CD1c-positive myeloid dendritic cell (primary cell): Measurements from ENCODE around the gene PTH1R.
"Not testable (repeated sequence)": the region's sequence is repeated elsewhere in the genome, so short reads cannot be mapped to it uniquely, and the experiment has no call there.

Experiments
- DNase-seq: peaks from one replicate; pipeline ENCODE4 v3.0.0-alpha.2; 2016; ENCODE audit errors: extremely low spot score

The PTH1R gene

DNA sequence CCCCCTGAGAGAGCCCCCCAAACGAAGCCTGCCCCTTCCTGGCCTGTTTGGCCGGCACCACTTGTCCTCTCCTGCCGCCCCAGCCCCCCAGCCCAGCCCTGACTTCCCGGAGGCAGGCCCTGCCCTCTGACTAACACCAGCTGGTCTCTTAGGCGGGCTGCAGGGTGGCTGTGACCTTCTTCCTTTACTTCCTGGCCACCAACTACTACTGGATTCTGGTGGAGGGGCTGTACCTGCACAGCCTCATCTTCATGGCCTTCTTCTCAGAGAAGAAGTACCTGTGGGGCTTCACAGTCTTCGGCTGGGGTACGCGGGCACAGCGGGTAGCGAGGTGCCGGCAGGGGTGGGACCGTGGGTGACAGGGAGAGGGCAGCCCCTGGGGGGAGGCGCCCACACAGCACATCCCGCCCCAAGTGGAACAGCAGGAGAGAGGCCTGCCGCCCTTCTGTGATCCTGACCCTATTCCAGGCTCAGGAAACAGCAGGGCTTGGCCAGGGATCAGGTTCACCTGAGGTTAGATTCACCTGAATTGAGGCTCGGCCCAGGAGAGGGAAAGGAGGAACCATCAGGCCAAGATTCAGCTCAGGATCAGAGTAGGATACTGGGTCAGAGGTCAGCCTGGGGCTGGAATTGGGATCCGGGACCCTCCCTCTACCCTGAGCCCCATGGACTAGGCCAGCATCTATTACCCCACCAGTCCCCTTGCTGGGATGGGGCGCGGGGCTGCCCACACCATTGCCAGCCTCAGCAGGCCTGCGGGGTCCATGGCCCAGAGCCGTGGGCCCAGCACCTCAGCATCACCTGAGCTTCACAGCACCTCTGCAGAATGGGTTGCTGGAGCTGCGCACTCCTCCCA lies 21.9 kb downstream of the PTH1R start:
- DNase-seq: no peak

DNA sequence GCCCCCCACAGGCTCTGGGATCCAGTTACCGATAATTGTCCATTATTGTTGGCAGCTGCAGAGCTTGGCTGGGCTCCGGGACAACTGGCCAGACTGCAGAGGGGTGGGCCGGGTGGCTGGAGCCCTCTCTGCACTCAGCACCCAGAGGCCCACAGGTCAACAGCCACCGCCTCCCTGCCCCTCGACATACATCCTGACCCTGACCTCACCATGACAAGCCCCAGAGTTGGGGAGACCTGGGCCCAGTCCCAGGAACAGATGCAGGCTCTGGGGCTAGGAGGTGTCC lies 22.4 kb downstream of the PTH1R start:
- DNase-seq: no peak

DNA sequence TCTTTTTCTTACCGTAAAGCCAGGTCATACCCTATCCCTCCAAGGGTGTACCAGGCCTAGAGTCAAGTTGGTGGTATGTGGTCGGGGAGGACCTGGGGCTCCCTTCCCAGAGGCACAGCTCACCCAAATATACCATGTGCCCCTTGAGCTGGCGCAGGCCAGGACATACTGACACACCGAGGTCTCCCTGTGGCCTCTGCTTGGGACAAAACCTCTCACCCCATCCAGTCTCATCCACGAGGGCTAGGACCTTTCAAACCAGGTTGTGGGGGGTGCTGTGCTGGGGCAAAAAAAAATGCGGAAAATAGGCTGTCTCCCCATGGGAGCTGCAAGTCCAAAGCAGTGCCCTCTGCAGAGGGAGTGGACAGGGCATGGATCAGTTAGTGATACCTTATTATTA lies 22.8 kb downstream of the PTH1R start:
- no peak for DNase-seq

DNA sequence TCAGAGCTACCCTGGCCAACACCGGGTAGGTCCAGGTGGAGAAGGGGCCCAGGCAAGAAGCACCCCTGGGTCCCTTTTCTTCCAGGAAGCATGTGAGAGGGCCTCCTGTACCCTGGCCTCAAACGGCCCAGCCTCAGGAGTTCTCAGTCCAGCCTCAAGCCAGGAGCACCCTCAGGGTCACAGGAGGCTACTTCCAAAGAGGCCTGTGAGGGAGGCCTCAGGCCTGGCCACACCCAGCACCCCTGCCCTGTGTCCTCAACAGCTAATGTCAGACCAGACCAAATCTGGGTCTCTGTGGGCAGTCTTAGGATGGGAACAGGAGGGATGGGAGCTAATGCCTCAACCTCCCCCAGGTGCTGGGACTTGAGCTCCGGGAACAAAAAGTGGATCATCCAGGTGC lies 23.5 kb downstream of the PTH1R start:
- no peak for DNase-seq

DNA sequence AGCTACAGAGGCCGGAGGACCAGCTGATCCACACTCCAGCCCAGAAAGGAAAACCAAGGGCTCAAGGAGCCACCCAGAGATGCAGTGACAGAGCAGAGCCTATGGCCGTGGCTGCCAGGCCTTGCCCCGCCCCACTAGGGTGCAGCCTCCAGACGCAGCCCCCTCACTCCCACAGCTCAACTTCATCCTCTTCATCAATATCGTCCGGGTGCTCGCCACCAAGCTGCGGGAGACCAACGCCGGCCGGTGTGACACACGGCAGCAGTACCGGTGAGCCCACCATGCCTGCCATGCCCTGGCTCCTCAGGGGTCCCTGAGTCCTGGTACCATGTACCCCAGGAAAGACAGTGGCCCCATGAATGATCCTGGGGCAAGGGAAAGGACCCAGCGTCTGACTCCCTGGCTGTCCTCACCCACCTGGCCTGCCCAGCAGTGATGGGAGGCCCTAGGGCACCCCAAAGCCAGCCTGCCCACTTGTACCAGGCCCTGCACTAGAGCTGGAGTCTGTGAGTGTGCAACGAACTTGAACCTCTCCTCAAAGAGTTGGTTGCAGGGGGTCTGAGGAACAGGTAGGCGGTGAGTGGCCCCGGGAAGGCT lies 24.2 kb downstream of the PTH1R start:
- no peak for DNase-seq

DNA sequence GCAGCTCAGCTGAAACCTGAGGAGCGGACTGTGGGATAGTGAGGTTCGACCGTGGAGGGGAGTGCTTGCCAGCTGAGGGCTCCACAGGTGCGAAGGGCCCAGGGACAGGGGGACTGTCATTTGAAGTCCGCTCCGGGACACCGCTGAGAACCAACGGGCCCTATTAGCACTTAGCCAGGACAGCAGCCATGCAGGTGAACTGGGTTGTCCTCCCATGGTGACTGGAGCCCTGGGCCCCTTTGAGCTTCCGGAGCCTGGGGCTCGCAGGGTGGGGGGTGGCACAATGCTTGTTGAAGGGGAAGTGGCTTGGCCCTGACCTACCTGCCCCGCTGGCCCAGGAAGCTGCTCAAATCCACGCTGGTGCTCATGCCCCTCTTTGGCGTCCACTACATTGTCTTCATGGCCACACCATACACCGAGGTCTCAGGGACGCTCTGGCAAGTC lies 24.7 kb downstream of the PTH1R start:
- DNase-seq: no peak

DNA sequence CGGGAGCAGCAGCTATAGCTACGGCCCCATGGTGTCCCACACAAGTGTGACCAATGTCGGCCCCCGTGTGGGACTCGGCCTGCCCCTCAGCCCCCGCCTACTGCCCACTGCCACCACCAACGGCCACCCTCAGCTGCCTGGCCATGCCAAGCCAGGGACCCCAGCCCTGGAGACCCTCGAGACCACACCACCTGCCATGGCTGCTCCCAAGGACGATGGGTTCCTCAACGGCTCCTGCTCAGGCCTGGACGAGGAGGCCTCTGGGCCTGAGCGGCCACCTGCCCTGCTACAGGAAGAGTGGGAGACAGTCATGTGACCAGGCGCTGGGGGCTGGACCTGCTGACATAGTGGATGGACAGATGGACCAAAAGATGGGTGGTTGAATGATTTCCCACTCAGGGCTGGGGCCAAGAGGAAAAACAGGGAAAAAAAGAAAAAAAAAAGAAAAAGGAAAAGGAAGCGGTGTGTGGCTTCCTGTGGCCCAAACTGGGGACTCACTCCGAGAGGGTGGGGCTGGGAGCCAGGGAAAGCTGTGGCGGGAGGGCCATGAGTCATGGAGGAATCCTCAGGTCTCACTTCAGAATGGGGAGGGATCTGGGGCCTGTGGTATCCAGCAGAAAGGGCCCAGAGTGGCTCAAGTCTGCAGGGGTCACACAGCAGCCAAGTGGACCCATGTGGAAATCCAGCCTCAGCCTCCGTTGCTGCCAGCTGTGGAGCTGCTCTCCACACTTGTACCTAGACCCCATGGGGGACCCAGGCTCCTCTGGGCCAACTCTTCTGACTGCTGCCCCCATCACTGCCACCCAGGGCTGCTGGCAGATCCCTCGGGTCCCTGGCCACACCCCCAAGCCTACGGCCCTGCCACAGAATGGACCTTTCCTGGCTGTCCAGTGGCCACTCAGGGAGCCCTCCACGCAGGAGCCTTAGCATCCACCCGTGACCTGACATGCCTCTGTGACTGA lies 26.1 kb downstream of the PTH1R start:
- DNase-seq: no peak

DNA sequence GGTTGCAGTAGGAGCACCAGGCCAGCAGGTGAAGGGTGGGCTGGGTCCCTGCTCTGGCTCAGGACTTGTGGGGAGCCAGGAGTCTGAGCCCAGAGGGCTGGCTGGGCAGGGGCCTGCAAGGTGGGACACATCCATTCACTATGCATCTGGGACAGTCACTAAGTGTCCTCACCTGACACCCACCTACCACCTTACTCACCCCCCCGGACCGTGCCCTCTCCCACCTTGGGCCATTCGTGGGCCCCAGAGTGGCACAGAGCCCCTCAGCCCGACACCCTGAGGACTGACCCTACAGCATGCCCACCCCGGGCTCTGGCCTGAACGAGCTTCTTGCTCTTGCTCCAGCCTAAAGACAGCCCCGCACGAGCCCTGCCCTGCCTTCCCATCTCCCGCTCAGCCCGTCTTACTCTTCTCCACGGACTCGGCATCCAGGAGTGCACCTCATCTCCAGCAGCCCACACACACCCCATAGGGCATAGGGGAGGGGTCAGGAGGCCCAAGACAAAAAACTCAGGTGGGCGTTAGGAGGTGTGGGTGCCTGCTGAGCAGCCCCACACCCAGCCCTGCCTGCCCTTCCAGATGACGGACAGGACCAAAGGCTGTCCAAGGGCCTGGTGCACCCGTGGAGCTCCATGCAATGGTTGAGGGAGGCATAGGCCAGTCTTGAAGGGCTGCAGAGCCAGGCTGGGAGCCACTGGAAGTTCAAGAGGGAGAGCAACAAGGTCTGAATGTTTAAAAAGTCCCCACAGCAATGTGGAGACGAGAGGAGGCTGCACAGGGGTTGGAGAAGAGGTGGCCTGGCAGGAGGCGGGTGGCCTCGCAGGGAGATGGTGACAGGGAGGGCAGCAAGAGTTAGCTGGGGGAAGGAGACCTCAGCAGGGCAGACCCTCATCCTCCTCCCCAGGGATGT lies 27.0 kb downstream of the PTH1R start:
- DNase-seq: no peak

DNA sequence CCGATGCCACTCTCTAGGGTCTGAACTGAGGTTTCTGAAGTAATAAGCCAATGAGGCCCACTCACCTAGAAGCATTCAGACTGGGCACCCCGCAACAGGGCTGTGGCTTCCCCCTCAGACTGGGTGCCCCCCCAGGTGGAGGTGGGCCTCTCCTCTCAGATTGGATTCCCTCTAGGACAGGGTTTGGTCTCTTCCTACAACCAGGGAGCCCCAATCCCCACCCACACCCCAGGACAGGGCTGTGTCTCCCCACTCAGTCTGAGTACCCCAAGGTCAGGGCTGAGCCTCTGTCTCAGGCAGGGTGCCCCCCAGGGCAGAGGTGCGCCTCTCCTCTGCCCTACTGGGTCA lies 27.7 kb downstream of the PTH1R start:
- no peak for DNase-seq

DNA sequence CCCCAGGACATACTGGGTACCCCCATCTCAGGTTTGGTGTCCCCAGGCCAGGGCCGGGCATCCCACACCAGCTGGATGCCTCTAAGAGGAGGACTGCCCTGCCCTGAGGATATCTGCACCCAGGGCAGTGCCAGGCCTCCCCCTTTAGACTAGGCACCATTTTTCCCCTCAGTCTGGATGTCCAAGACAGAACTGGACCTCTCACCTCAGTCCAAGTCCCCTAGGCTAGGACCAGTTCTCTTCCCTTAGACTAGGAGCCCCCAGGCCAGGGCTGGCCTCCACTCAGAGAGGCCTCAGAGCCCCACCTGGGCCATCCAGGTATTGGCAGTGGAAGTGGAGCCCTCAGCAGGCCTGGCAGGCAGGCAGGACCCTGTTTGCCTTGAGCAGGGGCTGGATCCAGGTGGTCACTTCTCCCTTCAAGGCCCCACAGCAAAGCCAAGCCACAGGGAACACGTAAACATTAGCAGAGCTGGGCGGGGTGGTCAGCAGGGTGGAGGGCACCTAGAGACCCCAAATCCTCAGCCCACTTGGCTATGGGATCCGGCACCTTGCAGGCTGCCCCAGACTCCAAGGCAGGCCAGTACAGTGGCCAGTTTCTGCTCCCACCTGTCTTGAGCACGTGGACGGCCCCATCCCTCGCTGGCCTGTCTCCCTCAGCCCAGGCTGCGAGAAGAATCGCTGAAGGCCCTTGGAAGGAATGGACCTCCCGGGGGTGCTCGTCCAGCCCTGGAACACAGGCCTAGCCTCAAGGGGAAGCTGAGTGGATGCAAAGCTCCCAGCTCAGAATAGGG lies 28.3 kb downstream of the PTH1R start:
- no peak for DNase-seq

DNA sequence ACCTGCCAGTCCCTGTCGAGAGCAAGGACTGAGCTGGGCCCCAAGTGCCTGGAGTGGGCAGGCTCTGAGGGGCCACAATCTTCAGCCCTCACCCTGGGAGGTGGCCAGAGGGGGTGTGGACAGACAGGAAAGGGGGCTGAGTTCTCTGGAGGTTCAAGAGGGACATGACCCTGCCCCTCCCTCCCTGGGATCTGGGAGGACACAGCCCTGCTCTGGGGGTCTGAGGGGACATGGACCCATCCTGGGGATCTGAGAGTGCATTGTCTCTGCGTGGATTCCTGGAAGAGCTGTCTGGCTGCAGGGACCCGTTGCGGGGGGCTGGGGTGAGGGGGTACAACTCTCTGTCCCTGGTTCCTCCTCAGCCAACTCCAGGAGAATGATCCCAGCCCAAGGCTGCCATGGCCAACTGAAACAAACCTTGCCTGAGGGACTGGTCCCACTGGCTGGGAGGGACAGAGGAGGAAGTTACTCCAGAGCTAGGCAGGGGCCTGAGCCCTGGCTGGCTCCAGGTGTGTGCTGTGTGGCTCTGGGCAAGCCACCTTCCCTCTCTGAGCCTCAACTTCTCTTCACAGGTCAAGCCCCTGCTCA lies 29.0 kb downstream of the PTH1R start:
- DNase-seq: no peak

DNA sequence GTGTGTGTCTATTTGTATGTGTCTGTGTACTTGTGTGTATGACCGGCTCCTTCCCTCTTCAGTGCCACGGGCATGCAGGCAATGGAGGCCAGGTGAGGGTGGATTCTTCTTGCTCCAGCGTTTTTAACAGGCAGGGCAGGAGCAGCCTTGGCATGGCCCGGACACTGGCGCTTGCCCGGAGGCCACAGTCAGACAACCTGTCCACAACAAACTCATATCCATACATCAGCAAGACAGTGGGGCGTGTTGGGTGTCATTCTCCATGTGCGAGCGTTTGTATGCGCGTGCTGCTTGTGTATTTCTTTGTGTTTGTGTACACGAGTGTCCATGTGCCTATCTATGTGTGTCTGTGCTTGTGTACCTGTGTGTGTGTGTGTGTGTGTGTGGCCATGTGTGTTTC lies 29.8 kb downstream of the PTH1R start:
- DNase-seq: no peak

DNA sequence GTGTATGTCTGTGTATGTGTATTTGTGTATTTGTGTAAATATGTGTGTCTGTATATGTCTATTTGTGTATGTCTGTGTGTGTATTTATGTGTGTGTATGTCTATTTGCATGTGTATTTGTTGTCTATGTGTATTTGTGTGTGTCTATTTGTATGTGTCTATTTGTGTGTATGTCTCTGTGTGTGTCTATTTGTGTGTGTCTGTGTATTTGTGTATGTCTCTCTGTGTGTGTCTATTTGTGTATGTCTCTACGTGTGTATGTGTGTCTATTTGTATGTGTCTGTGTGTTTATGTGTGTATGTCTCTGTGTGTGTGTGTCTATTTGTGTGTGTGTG lies 30.4 kb downstream of the PTH1R start:
- DNase-seq: no peak

DNA sequence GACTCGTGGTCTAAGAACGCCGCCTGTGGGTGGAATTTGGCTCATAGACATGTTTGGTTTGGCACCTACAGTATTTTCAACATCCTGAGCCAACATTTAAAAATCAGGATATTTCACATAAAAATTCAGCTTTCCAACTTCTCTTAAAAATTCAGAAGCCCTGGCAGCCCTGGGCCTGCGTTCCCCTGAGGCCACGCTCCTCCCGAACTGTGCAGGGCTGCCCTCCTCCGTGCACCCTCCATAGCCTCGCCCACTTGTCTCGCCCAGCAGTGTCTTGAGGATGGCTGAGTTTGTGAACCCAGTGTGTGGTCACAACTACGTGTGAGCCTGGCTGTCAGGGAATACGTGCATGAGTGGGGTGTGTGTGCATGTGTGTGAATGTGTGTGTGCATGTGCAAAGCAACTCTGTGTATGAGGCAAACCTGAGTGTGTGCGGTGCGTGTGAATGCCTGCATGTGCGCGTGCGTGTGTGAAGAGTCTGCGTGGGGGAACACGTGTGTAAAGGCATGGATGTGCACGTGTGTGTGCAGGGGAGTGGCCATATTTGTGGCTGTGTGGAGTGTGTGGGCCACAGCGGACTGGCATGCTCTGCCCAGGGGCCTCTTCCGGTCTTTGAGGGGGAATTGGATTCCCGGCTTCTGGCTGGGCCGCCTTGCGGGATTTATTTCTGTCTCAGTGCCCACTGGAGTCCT lies 30.9 kb downstream of the PTH1R start:
- no peak for DNase-seq

DNA sequence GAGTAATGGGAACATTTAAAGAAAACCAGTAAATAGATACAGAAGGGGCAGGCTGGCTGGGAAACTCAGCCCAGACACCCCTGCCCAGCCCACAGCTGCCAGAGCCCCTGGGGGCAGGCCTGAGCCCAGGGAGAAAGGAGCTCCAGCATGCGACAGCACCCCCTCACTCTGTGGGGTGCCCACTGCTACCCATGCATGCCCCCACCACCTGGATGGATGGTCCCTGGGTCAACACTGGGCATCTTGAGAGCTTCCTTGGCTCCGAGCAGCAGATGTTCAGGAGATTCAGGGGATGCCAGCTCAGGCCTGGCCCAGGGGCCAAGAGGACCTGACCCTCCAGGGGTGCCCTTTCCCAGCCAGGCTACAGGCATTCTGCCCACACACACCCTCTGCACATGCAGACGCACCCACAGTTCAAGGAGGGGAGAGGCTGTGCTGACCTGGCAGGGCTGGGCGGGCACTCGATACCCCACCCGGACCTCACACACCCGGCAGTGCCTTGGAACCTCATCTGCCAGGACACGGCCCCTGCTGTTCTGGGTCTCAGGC lies 31.5 kb downstream of the PTH1R start:
- no peak for DNase-seq

DNA sequence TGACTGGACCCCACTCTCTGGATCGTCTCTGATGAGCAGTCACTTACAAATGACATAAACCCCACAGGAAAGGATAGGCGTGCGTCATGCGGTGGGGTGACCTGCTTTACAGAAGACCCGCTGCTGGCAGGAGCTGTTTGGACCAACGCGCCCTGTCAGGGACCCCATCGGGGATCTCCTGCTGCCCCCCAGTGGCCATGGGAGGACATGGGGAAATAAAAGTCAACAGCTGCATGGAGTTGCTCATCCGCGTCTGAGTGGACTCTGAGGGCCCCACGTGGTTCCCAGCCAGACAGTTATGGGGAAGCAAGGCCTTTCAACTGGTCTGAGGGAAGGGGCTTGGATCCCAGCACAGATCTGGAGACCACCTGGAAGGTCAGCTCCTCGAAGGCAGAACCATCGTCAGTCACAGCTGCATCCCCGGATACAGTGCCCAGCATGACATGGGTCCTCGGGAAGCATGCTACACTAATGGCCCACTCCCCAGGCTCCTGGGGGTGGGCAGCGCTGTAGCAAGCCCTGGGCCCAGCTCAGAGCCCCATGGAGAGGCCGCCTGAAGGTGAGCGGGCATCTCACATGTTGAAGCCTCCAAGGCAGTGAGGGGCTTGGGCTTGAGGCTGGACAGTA lies 32.1 kb downstream of the PTH1R start:
- peak; percentile 83 for DNase-seq

DNA sequence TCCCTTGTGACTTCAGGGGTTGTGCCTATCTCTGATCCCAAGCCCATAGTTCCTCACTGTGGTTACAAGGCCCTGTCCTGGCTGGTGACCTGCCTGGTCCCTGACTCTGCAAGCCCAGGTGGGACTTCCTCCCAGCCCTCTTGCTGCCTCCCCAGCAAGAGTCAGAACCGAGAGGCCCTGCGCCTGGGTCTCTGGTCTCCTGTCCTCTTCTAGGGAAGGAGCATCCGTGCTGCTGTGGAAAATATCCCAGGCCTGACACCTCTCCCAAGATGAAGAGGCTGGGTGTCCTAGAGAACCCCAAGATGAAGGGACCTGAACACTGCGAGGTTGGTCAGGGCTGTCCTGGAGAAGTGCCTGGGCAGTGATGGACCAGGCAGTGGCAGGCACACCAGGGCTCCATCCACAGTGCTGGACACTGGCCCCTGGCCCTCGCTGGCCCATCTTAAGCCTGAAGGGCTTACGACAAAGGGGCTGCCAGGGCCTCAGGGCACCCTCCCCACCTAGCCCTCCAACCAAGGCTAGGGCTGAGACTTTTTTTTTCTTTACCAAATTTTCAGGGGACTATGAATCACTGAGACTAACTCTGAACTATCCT lies 32.7 kb downstream of the PTH1R start:
- DNase-seq: no peak

DNA sequence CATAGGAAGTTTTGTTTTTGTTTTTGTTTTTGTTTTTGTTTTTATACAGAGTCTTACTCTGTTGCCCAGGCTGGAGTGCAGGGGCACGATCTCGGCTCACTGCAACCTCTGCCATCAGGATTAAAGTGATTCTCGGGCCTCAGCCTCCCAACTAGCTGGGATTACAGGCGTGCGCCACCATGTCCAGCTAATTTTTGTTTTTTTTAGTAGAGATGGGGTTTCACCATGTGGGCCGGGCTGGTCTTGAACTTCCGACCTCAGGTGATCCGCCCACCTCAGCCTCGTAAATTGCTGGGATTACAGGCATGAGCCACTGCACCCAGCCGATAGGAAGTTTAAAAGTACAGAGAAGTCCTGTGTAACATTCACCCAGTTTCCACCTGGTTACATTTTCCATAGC lies 33.4 kb downstream of the PTH1R start:
- DNase-seq: not testable (repeated sequence)

DNA sequence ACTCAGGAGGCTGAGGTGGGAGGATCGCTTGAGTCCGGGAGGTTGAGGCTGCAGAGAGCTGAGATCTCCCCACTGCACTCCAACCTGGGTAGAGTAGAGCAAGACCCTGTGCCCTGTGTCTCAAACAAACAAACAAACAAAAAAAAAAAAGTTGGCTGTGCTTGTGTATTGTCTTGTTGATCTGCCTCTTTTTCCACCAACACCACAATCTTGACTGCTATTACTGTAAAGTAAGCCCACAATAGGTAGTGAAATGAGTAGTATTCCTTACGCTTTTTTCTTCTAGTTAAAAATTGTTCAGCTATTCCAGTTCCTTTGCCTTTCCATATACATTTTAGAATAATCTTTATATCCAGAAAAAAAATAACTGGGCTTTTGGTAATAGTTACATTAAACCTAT lies 35.5 kb downstream of the PTH1R start:
- DNase-seq: no peak
